ENCODE results near the gene GALNT2.

DNA sequence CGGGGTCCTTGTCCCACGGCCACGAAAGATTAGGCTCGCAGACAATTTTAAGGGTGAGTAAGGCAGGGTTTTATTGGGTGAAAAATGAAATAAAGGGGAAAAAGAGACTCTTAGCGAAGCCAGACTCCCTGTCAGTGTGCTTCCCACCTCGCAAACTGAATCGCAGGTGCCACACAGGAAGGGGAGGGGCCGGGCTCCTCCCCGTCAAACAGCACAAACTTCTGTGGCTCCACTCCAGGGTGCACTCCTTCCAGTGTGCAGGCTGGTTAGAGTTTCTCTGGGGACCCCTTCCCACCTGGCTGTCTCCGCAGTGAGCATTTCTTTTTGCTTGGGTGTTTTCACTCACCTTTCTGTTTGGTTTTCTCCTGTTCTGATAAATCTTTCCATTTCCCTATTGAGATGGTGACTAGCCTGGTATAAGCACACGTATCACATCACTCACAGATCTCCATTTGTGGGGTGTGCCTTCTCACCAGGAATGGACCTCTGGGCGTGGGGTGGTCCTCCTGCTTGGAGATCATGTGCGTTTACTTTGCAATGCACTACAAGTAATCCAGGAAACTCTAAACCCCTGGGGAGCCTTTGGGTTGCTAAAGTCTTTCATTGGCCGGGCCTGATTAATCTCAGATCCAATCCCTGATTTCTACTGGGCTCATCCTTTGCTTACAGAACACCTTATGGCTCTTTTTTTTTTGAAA is 37.6 kb upstream of the GALNT2 start:
- TF ChIP-seq ZNF782 (CRISPR knock-in tag; IDR thresholded peaks at IDR 0.05; ENCODE audit: borderline replicate concordance) (no peak), ETV5 (CRISPR knock-in tag; IDR thresholded peaks at IDR 0.05; ENCODE audit: borderline replicate concordance) (no peak), FOSL2 (CRISPR knock-in tag; IDR thresholded peaks at IDR 0.05) (no peak), SP2 (CRISPR knock-in tag; IDR thresholded peaks at IDR 0.05) (no peak)
- TF ChIP-seq, protein P1, sequence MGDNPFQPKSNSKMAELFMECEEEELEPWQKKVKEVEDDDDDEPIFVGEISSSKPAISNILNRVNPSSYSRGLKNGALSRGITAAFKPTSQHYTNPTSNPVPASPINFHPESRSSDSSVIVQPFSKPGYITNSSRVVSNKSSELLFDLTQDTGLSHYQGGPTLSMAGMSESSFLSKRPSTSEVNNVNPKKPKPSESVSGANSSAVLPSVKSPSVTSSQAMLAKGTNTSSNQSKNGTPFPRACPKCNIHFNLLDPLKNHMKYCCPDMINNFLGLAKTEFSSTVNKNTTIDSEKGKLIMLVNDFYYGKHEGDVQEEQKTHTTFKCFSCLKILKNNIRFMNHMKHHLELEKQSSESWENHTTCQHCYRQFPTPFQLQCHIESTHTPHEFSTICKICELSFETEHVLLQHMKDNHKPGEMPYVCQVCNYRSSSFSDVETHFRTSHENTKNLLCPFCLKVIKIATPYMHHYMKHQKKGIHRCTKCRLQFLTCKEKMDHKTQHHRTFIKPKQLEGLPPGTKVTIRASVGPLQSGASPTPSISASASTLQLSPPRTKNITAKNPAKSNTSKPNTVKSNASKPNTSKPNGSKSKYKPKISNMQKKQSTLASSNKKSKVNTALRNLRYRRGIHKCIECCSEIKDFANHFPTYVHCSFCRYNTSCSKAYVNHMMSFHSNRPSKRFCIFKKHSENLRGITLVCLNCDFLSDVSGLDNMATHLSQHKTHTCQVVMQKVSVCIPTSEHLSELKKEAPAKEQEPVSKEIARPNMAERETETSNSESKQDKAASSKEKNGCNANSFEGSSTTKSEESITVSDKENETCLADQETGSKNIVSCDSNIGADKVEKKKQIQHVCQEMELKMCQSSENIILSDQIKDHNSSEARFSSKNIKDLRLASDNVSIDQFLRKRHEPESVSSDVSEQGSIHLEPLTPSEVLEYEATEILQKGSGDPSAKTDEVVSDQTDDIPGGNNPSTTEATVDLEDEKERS (CRISPR knock-in tag; IDR thresholded peaks at IDR 0.05): no peak

Data from HepG2 (cell line).